GM19463 (cell line): ENCODE results near the gene GRID1.
"Not testable (repeated sequence)": the region's sequence is repeated elsewhere in the genome, so short reads cannot be mapped to it uniquely, and the experiment has no call there.

Source experiments
- ATAC-seq: cut with Tn5 transposase; IDR thresholded peaks from one replicate; pipeline ENCODE4 v1.9.1; 2021; ENCODE audit warnings: mild to moderate bottlenecking, moderate library complexity; ENCODE audit not compliant: unreplicated experiment

GRID1 gene

GRCh38 chr10:86099542-86100334 is 266.9 kb downstream of the GRID1 start:
- ATAC-seq: no peak

- no peak for ATAC-seq
These were observed 268.3 kb downstream of the GRID1 start for GRCh38 chr10:86098187-86098881.

GRCh38 chr10:86095061-86095460 is 271.5 kb downstream of the GRID1 start:
- not testable (repeated sequence) for ATAC-seq

- ATAC-seq: not testable (repeated sequence)
These were observed 274.3 kb downstream of the GRID1 start for GRCh38 chr10:86092311-86092710.

GRCh38 chr10:86091216-86091615 is 275.4 kb downstream of the GRID1 start:
- no peak for ATAC-seq

- no peak for ATAC-seq
These were observed 275.8 kb downstream of the GRID1 start for GRCh38 chr10:86090807-86091206.

- no peak for ATAC-seq
These were observed 278.9 kb downstream of the GRID1 start for GRCh38 chr10:86087716-86088115.

- no peak for ATAC-seq
These were observed 280.2 kb downstream of the GRID1 start for GRCh38 chr10:86086418-86086817.

GRCh38 chr10:86085686-86086085 is 280.9 kb downstream of the GRID1 start:
- ATAC-seq: no peak

GRCh38 chr10:86085136-86085535 is 281.5 kb downstream of the GRID1 start:
- ATAC-seq: no peak

GRCh38 chr10:86084585-86084984 is 282.0 kb downstream of the GRID1 start:
- ATAC-seq: no peak

- ATAC-seq: no peak
These were observed 282.9 kb downstream of the GRID1 start for GRCh38 chr10:86083664-86084175.

GRCh38 chr10:86083206-86083605 is 283.4 kb downstream of the GRID1 start:
- ATAC-seq: no peak

GRCh38 chr10:86082556-86082955 is 284.0 kb downstream of the GRID1 start:
- no peak for ATAC-seq

GRCh38 chr10:86079088-86079487 is 287.5 kb downstream of the GRID1 start:
- ATAC-seq: no peak

GRCh38 chr10:86078639-86079035 is 288.0 kb downstream of the GRID1 start:
- no peak for ATAC-seq

GRCh38 chr10:86077871-86078638 is 288.5 kb downstream of the GRID1 start:
- no peak for ATAC-seq

GRCh38 chr10:86077271-86077670 is 289.3 kb downstream of the GRID1 start:
- ATAC-seq: no peak

GRCh38 chr10:86076497-86076896 is 290.1 kb downstream of the GRID1 start:
- ATAC-seq: not testable (repeated sequence)

GRCh38 chr10:86075512-86075911 is 291.1 kb downstream of the GRID1 start:
- no peak for ATAC-seq

GRCh38 chr10:86074294-86074693 is 292.3 kb downstream of the GRID1 start:
- ATAC-seq: no peak
